Testis (tissue), 2 donors: Measurements from ENCODE around the gene MAP6.

Experiments used
- CTCF ChIP-seq, 3 experiments: fragments of 450-650 bp in 2 of 3; fragments of 200-600 bp in 1 of 3; sonication (generic) in 1 of 3; IDR thresholded peaks; one replicate each; pipeline ENCODE4 v1.5.1; 2016 to 2019; ENCODE audit warnings: antibody characterized with exemption in 3 of 3, mild to moderate bottlenecking in 2 of 3, moderate library complexity in 1 of 3
- POLR2A ChIP-seq: fragments of 450-650 bp; IDR thresholded peaks from one replicate; pipeline ENCODE4 v1.6.1; 2017; ENCODE audit warnings: antibody characterized with exemption, mild to moderate bottlenecking, moderate library complexity

- TF ChIP-seq POLR2A = no peak
- TF ChIP-seq CTCF (IDR thresholded peaks at IDR 0.05) = no peak
Measured at GRCh38 chr11:75644946-75645345, 23.9 kb downstream of the MAP6 start.
